GM18502 (cell line): ENCODE measurements around the gene MAL.

Experiments used
- ATAC-seq: cut with Tn5 transposase; IDR thresholded peaks from one replicate; pipeline ENCODE4 v1.9.1; 2021; ENCODE audit warnings: mild to moderate bottlenecking; ENCODE audit not compliant: unreplicated experiment, poor library complexity

The MAL gene

GRCh38 chr2:95058989-95059641 is 33.6 kb downstream of the MAL start:
- ATAC-seq, result no peak

GRCh38 chr2:95059656-95060370 is 34.3 kb downstream of the MAL start:
- no peak for ATAC-seq

GRCh38 chr2:95060446-95061118 is 35.1 kb downstream of the MAL start:
- ATAC-seq, result no peak

GRCh38 chr2:95061119-95061512 is 35.6 kb downstream of the MAL start:
- no peak for ATAC-seq

- no peak for ATAC-seq
Measured at GRCh38 chr2:95061601-95062183, 36.2 kb downstream of the MAL start.

- peak; percentile 37 for ATAC-seq
Measured at GRCh38 chr2:95062242-95063085, 37.0 kb downstream of the MAL start.

GRCh38 chr2:95063086-95063958 is 37.8 kb downstream of the MAL start:
- peak; percentile 90 for ATAC-seq

- no peak for ATAC-seq
Measured at GRCh38 chr2:95068256-95068655, 42.7 kb downstream of the MAL start.

- ATAC-seq, result no peak
Measured at GRCh38 chr2:95069465-95069864, 44.0 kb downstream of the MAL start.

- ATAC-seq, result no peak
Measured at GRCh38 chr2:95071856-95072255, 46.3 kb downstream of the MAL start.

- ATAC-seq, result no peak
Measured at GRCh38 chr2:95072424-95072823, 46.9 kb downstream of the MAL start.

- no peak for ATAC-seq
Measured at GRCh38 chr2:95073856-95074662, 48.6 kb downstream of the MAL start.

- ATAC-seq, result no peak
Measured at GRCh38 chr2:95074663-95075439, 49.3 kb downstream of the MAL start.

GRCh38 chr2:95075440-95076132 is 50.1 kb downstream of the MAL start:
- ATAC-seq, result no peak

GRCh38 chr2:95076705-95077529 is 51.4 kb downstream of the MAL start:
- peak; percentile 88 for ATAC-seq

- ATAC-seq, result no peak
Measured at GRCh38 chr2:95077530-95077825, 52.0 kb downstream of the MAL start.
